Measurements from ENCODE around the gene RTF2. TPM values are rescaled to one million over a fixed set of nuclear protein-coding genes. Genes with fewer than 3 reads are reported as not detected.

The RTF2 gene
- total RNA-seq, 1 donor from 2014 or later = 81.4 TPM

- FAIRE-seq (no peak), DNase-seq (ENCODE audit: low read depth) (no peak)
- Mint-ChIP-seq H3K4me3 (ENCODE audit: unreplicated experiment) (no peak overlapping the region), H3K27ac (ENCODE audit: unreplicated experiment) (no peak overlapping the region), H3K4me1 (ENCODE audit: low read depth, unreplicated experiment) (no peaks in the 10 kb centered on the region), H3K27me3 (ENCODE audit: low read depth, unreplicated experiment) (no peaks in the 10 kb centered on the region), H3K36me3 (ENCODE audit: low read depth, unreplicated experiment) (peaks cover 10% of the 10 kb centered on the region), H3K9me3 (ENCODE audit: unreplicated experiment) (no peaks in the 10 kb centered on the region)
- no peak overlapping the region for H3K4me2 ChIP-seq (ENCODE audit: low read length)
- H4K20me1 ChIP-seq (ENCODE audit: insufficient read depth, low read length) = peaks cover 33% of the 10 kb centered on the region
- no peak overlapping the region for H3K27ac ChIP-seq (ENCODE audit: low read depth, low read length)
- H3K9me3 ChIP-seq (ENCODE audit: insufficient read depth, low read depth, low read length) = no peaks in the 10 kb centered on the region
- H3K27me3 ChIP-seq (ENCODE audit: insufficient read depth, low read length) = no peaks in the 10 kb centered on the region
- no peak overlapping the region for H3K9ac ChIP-seq (ENCODE audit: low read length)
- H3K79me2 ChIP-seq (ENCODE audit: insufficient read depth, low read length) = peaks cover 19% of the 10 kb centered on the region
- no peak for TF ChIP-seq CTCF (IDR thresholded peaks at IDR 0.05; ENCODE audit: insufficient read depth, low read depth, low read length)
- no peak for TF ChIP-seq EZH2 (IDR thresholded peaks at IDR 0.05; ENCODE audit: insufficient read depth, low read length)
- H2AFZ ChIP-seq (ENCODE audit: low read depth, low read length) = no peak overlapping the region
- peaks cover 2% of the 10 kb centered on the region for H3K36me3 ChIP-seq (ENCODE audit: insufficient read depth, low read length)
- H3K4me3 ChIP-seq (ENCODE audit: insufficient read depth, low read depth, low read length) = no peak overlapping the region
- H3K4me1 ChIP-seq (ENCODE audit: insufficient read depth, low read length) = no peaks in the 10 kb centered on the region
Measured at GRCh38 chr20:56506103-56506502, 37.7 kb downstream of the RTF2 start.

- H3K9me3 ChIP-seq (ENCODE audit: insufficient read depth, low read depth, low read length) = no peaks in the 10 kb centered on the region
- no peak overlapping the region for H3K4me3 ChIP-seq (ENCODE audit: insufficient read depth, low read depth, low read length)
- no peak overlapping the region for H2AFZ ChIP-seq (ENCODE audit: low read depth, low read length)
- H3K4me1 ChIP-seq (ENCODE audit: insufficient read depth, low read length) = no peaks in the 10 kb centered on the region
- Mint-ChIP-seq H3K4me1 (ENCODE audit: low read depth, unreplicated experiment) (peaks cover 16% of the 10 kb centered on the region), H3K27ac (ENCODE audit: unreplicated experiment) (peak overlapping the region; percentile 7), H3K9me3 (ENCODE audit: unreplicated experiment) (no peaks in the 10 kb centered on the region), H3K36me3 (ENCODE audit: low read depth, unreplicated experiment) (peaks cover 10% of the 10 kb centered on the region), H3K27me3 (ENCODE audit: low read depth, unreplicated experiment) (no peaks in the 10 kb centered on the region), H3K4me3 (ENCODE audit: unreplicated experiment) (no peak overlapping the region)
- H3K36me3 ChIP-seq (ENCODE audit: insufficient read depth, low read length) = peaks cover 4% of the 10 kb centered on the region
- DNase-seq (ENCODE audit: low read depth) = no peak
- H3K9ac ChIP-seq (ENCODE audit: low read length) = no peak overlapping the region
- H3K79me2 ChIP-seq (ENCODE audit: insufficient read depth, low read length) = peaks cover 11% of the 10 kb centered on the region
- H4K20me1 ChIP-seq (ENCODE audit: insufficient read depth, low read length) = peaks cover 11% of the 10 kb centered on the region
- H3K27ac ChIP-seq (ENCODE audit: low read depth, low read length) = no peak overlapping the region
- no peak overlapping the region for H3K4me2 ChIP-seq (ENCODE audit: low read length)
- H3K27me3 ChIP-seq (ENCODE audit: insufficient read depth, low read length) = no peaks in the 10 kb centered on the region
- FAIRE-seq = no peak
- TF ChIP-seq EZH2 (IDR thresholded peaks at IDR 0.05; ENCODE audit: insufficient read depth, low read length) (no peak), CTCF (IDR thresholded peaks at IDR 0.05; ENCODE audit: insufficient read depth, low read depth, low read length) (no peak)
Measured at GRCh38 chr20:56511926-56512325, 43.5 kb downstream of the RTF2 start.

- Mint-ChIP-seq H3K36me3 (ENCODE audit: low read depth, unreplicated experiment) (peaks cover 12% of the 10 kb centered on the region), H3K4me1 (ENCODE audit: low read depth, unreplicated experiment) (peaks cover 16% of the 10 kb centered on the region), H3K27me3 (ENCODE audit: low read depth, unreplicated experiment) (no peaks in the 10 kb centered on the region), H3K27ac (ENCODE audit: unreplicated experiment) (no peak overlapping the region), H3K9me3 (ENCODE audit: unreplicated experiment) (peaks cover 1% of the 10 kb centered on the region), H3K4me3 (ENCODE audit: unreplicated experiment) (no peak overlapping the region)
- Histone ChIP-seq H4K20me1 (ENCODE audit: insufficient read depth, low read length) (peaks cover 4% of the 10 kb centered on the region), H3K27me3 (ENCODE audit: insufficient read depth, low read length) (no peaks in the 10 kb centered on the region), H3K4me3 (ENCODE audit: insufficient read depth, low read depth, low read length) (no peak overlapping the region), H2AFZ (ENCODE audit: low read depth, low read length) (no peak overlapping the region), H3K9ac (ENCODE audit: low read length) (no peak overlapping the region), H3K27ac (ENCODE audit: low read depth, low read length) (no peak overlapping the region), H3K4me1 (ENCODE audit: insufficient read depth, low read length) (no peaks in the 10 kb centered on the region), H3K36me3 (ENCODE audit: insufficient read depth, low read length) (peaks cover 18% of the 10 kb centered on the region), H3K9me3 (ENCODE audit: insufficient read depth, low read depth, low read length) (no peaks in the 10 kb centered on the region), H3K4me2 (ENCODE audit: low read length) (no peak overlapping the region), H3K79me2 (ENCODE audit: insufficient read depth, low read length) (peaks cover 3% of the 10 kb centered on the region)
- FAIRE-seq = no peak
- no peak for DNase-seq (ENCODE audit: low read depth)
- no peak for TF ChIP-seq EZH2 (IDR thresholded peaks at IDR 0.05; ENCODE audit: insufficient read depth, low read length)
- TF ChIP-seq CTCF (IDR thresholded peaks at IDR 0.05; ENCODE audit: insufficient read depth, low read depth, low read length) = no peak
Measured at GRCh38 chr20:56513161-56514150, 45.0 kb downstream of the RTF2 start.
